Measurements from ENCODE around the gene ORMDL3. TPM values are rescaled to one million over a fixed set of nuclear protein-coding genes. Genes with fewer than 3 reads are reported as not detected.

ORMDL3 gene
- total RNA-seq, 1 donor from 2014 or later, result 37.9 TPM

- TF ChIP-seq, protein P1, sequence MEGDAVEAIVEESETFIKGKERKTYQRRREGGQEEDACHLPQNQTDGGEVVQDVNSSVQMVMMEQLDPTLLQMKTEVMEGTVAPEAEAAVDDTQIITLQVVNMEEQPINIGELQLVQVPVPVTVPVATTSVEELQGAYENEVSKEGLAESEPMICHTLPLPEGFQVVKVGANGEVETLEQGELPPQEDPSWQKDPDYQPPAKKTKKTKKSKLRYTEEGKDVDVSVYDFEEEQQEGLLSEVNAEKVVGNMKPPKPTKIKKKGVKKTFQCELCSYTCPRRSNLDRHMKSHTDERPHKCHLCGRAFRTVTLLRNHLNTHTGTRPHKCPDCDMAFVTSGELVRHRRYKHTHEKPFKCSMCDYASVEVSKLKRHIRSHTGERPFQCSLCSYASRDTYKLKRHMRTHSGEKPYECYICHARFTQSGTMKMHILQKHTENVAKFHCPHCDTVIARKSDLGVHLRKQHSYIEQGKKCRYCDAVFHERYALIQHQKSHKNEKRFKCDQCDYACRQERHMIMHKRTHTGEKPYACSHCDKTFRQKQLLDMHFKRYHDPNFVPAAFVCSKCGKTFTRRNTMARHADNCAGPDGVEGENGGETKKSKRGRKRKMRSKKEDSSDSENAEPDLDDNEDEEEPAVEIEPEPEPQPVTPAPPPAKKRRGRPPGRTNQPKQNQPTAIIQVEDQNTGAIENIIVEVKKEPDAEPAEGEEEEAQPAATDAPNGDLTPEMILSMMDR (IDR thresholded peaks at IDR 0.05; ENCODE audit: insufficient read depth, low read length, poor library complexity, severe bottlenecking), result no peak
- no peak overlapping the region for H3K4me3 ChIP-seq (ENCODE audit: low read depth, low read length)
Observed at GRCh38 chr17:39965017-39965699, 37.8 kb upstream of the ORMDL3 start.

DNA sequence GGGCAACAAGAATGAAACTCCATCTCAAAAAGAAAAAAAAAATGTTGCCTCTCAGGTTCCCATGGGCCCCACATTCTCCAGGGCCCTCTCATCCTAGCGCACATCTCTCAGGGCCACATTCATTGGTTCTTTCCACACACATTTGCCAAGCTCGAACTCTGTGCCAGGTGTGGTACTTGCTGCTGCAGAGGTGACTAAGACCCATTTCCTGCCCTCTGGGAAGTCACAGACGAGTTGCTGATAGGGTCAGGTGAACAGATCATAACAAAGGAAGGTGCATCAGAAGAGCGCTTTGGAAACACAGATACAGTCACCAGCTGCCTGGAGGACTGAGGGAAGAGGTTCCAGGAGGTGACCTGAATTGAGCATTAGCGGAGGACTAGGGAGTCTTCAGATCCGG is 36.4 kb upstream of the ORMDL3 start:
- TF ChIP-seq, protein P1 (IDR thresholded peaks at IDR 0.05; ENCODE audit: insufficient read depth, low read length, poor library complexity, severe bottlenecking), result no peak
- Histone ChIP-seq H3K4me3 (ENCODE audit: low read depth, low read length) (no peak overlapping the region), H3K27me3 (ENCODE audit: control insufficient read depth, insufficient read depth, low read length) (no peaks in the 10 kb centered on the region), H3K36me3 (ENCODE audit: control insufficient read depth, insufficient read depth, low read length) (no peaks in the 10 kb centered on the region)
- no peak for DNase-seq (ENCODE audit: low read depth)

More at GRCh38 chr17:39965017-39965699, 37.8 kb upstream of the ORMDL3 start:
- no peak for DNase-seq (ENCODE audit: low read depth)
- Histone ChIP-seq H3K27me3 (ENCODE audit: control insufficient read depth, insufficient read depth, low read length) (peaks cover 2% of the 10 kb centered on the region), H3K36me3 (ENCODE audit: control insufficient read depth, insufficient read depth, low read length) (no peaks in the 10 kb centered on the region)

DNA sequence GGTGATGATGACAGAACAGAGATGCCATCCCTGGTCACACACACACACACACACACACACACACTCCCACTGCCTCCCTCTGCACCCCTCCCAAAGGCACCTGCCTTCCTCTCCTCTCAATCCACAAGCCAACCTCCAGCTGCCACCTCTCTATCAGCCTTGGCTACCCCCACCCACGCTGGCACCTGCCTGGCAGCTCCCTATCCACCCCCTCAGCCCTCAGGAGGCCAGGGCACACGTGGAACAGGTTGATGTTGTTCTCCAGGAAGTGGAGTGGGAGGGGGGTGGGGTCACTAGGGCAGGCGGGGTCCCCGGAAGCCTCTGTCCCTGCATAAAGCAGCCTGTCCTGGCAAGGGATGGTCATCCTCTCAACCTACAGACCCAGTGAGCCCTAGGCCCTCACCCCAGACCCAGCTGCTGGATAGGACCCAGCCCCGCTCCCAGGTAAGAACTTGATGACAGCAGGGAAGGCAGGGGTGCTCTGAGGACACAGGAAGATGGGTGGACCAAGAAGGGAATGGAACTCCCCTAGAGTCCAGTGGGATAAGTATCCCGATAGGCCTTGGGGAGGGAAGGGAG is 35.3 kb upstream of the ORMDL3 start, which contains the start of gene GSDMA:
GSDMA (plus strand) TSS at position 363 of the 579 bp plus-strand sequence. CDS start 2,684 bp downstream, outside the sequence.
- no peak within 1 kb of the TSS for H3K4me3 ChIP-seq (ENCODE audit: low read depth, low read length)
- TF ChIP-seq, protein P1 (IDR thresholded peaks at IDR 0.05; ENCODE audit: insufficient read depth, low read length, poor library complexity, severe bottlenecking), result no peak
- H3K36me3 ChIP-seq (ENCODE audit: control insufficient read depth, insufficient read depth, low read length), result no peaks in the 10 kb centered on the region
- DNase-seq (ENCODE audit: low read depth), result no peak
- H3K27me3 ChIP-seq (ENCODE audit: control insufficient read depth, insufficient read depth, low read length), result no peaks in the 10 kb centered on the region

DNA sequence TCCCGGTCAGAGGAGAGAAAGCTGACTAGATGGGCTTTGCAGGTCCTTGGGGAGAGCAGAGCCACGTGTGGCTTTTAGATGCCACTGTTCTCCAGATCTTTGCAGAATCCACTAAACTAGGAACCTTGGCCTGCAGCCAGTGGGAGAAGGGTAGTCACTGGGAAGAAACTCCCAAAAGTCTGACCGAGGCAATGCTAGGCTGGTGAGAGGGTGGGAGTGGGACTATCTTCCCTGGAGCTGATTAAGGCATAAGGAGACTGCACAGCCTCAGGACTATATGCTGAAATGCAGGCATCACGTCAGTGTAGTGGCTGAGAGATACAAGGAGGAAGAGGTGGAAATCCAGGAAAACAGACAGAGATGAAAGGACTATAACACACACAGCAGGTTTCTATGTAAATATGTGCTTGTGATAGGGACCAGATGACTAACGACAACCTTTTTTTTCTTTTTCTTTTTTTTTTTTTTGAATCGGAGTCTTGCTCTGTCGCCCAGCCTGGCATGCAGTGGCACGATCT is 33.2 kb upstream of the ORMDL3 start:
- TF ChIP-seq, protein P1 (IDR thresholded peaks at IDR 0.05; ENCODE audit: insufficient read depth, low read length, poor library complexity, severe bottlenecking), result no peak

DNA sequence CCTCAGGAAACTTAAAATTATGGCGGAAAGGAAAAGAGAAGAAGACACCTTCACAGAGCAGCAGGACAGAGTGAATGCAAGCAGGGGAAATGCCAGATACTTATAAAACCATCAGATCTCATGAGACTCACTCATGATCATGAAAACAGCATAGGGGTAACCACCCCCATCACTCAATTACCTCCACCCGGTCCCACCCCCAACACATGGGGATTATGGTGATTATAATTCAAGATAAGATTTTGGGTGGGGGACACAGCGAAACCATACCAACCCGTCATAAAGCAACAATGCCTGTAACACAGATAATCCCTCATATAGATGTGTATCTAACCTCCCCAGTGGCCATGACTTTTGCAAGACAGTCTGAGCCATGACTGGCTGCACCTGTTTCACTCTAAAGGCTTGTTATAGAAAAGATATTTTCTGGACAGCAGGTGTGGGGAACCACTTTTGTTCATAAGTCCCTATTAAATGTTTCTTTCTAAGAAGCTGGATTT is 28.4 kb upstream of the ORMDL3 start:
- Histone ChIP-seq H3K4me3 (ENCODE audit: low read depth, low read length) (no peak overlapping the region), H3K36me3 (ENCODE audit: control insufficient read depth, insufficient read depth, low read length) (no peaks in the 10 kb centered on the region), H3K27me3 (ENCODE audit: control insufficient read depth, insufficient read depth, low read length) (no peaks in the 10 kb centered on the region)
- DNase-seq (ENCODE audit: low read depth), result no peak
- TF ChIP-seq, protein P1 (IDR thresholded peaks at IDR 0.05; ENCODE audit: insufficient read depth, low read length, poor library complexity, severe bottlenecking), result no peak

More for the DNA sequence above, 33.2 kb upstream of the ORMDL3 start:
- Histone ChIP-seq H3K4me3 (ENCODE audit: low read depth, low read length) (no peak overlapping the region), H3K27me3 (ENCODE audit: control insufficient read depth, insufficient read depth, low read length) (no peaks in the 10 kb centered on the region), H3K36me3 (ENCODE audit: control insufficient read depth, insufficient read depth, low read length) (no peaks in the 10 kb centered on the region)
- no peak for DNase-seq (ENCODE audit: low read depth)

Data from kidney epithelial cell (primary cell).